GM12892 (cell line): ENCODE data around the gene GANC. TPM values are rescaled to one million over a fixed set of nuclear protein-coding genes. Genes with fewer than 3 reads are reported as not detected.
"Not testable (repeated sequence)": the region's sequence is repeated elsewhere in the genome, so short reads cannot be mapped to it uniquely, and the experiment has no call there.

Experiments used
- DNase-seq: peaks from one replicate; pipeline ENCODE4 v3.0.0; 2011; ENCODE audit not compliant: insufficient read length
- FAIRE-seq: peaks from 2 replicates; lab custom pipeline; 2011; peaks lifted over from hg19 to GRCh38; lab: Jason Lieb, UNC
- POLR2A ChIP-seq: IDR thresholded peaks from 2 replicates; pipeline ENCODE4 v1.6.1; 2011; ENCODE audit warnings: low read depth, low read length, control low read depth
- POLR2AphosphoS5 ChIP-seq: IDR thresholded peaks from 2 replicates; pipeline ENCODE4 v1.6.1; 2011; ENCODE audit warnings: low read depth, low read length, control low read depth
- TAF1 ChIP-seq: IDR thresholded peaks from 2 replicates; pipeline ENCODE4 v1.6.1; 2011; ENCODE audit warnings: low read depth, mild to moderate bottlenecking, control low read depth, low read length, borderline replicate concordance
- polyA plus RNA-seq: library from polyadenylated mRNA; unstranded; fragments of >200 nt; gene quantifications from one replicate; pipeline ENCODE4 v1.2.1, GENCODE V29; 2012; ENCODE audit warnings: missing spikeins, inconsistent platforms; ENCODE audit not compliant: missing spikeins

GANC gene
- polyA plus RNA-seq: 40.0 TPM

GRCh38 chr15:42272939-42273899 is at the start of gene GANC, which contains the start of gene TMEM87A:
GANC (plus strand) TSS chr15:42273201; CDS start chr15:42274482, 1,281 bp downstream.
TMEM87A (minus strand) TSS chr15:42273433; CDS start chr15:42273398, 35 bp downstream.
- DNase-seq: peak; percentile 67
- FAIRE-seq: peak; percentile 95
- peak; percentile 98 for TF ChIP-seq POLR2A
- peak; percentile 81 for TF ChIP-seq TAF1
- peak; percentile 98 for TF ChIP-seq POLR2AphosphoS5

- TF ChIP-seq POLR2AphosphoS5: no peak
- TF ChIP-seq TAF1: no peak
- no peak for TF ChIP-seq POLR2A
- no peak for DNase-seq
- FAIRE-seq: no peak
These were observed 46.4 kb upstream of the GANC start for GRCh38 chr15:42226648-42227047.

GRCh38 chr15:42228036-42228435 is 45.0 kb upstream of the GANC start:
- no peak for TF ChIP-seq TAF1
- TF ChIP-seq POLR2A: no peak
- no peak for TF ChIP-seq POLR2AphosphoS5
- no peak for FAIRE-seq
- DNase-seq: no peak

GRCh38 chr15:42228981-42229380 is 44.0 kb upstream of the GANC start:
- FAIRE-seq, DNase-seq: not testable (repeated sequence)

- TF ChIP-seq POLR2A (no peak), TAF1 (no peak), POLR2AphosphoS5 (no peak)
- FAIRE-seq (no peak), DNase-seq (no peak)
These were observed 41.9 kb upstream of the GANC start for GRCh38 chr15:42231088-42231487.

- FAIRE-seq: no peak
- TF ChIP-seq POLR2AphosphoS5: no peak
- TF ChIP-seq TAF1: no peak
- TF ChIP-seq POLR2A: no peak
- DNase-seq: no peak
These were observed 40.4 kb upstream of the GANC start for GRCh38 chr15:42232606-42233005.

GRCh38 chr15:42233107-42233506 is 39.9 kb upstream of the GANC start:
- TF ChIP-seq POLR2AphosphoS5 (no peak), POLR2A (no peak), TAF1 (no peak)
- DNase-seq (no peak), FAIRE-seq (no peak)

GRCh38 chr15:42239528-42240182 is 33.3 kb upstream of the GANC start:
- FAIRE-seq: no peak
- TF ChIP-seq POLR2AphosphoS5 (no peak), TAF1 (no peak), POLR2A (no peak)
- DNase-seq: no peak

- DNase-seq (no peak), FAIRE-seq (no peak)
- TF ChIP-seq POLR2AphosphoS5 (no peak), TAF1 (no peak), POLR2A (no peak)
These were observed 32.2 kb upstream of the GANC start for GRCh38 chr15:42240823-42241222.

GRCh38 chr15:42253300-42253699 is 19.7 kb upstream of the GANC start:
- FAIRE-seq: no peak
- no peak for TF ChIP-seq POLR2AphosphoS5
- TF ChIP-seq POLR2A: no peak
- no peak for TF ChIP-seq TAF1

GRCh38 chr15:42264795-42265194 is 8.2 kb upstream of the GANC start:
- no peak for TF ChIP-seq POLR2A
- no peak for FAIRE-seq
- no peak for DNase-seq

More at GRCh38 chr15:42253300-42253699, 19.7 kb upstream of the GANC start:
- DNase-seq: no peak

- FAIRE-seq: no peak
- DNase-seq: no peak
- TF ChIP-seq TAF1: no peak
- TF ChIP-seq POLR2AphosphoS5: no peak
- TF ChIP-seq POLR2A: no peak
These were observed 5.7 kb upstream of the GANC start for GRCh38 chr15:42267286-42267685.

- no peak for TF ChIP-seq POLR2AphosphoS5
- TF ChIP-seq TAF1: no peak
- no peak for TF ChIP-seq POLR2A
- DNase-seq (no peak), FAIRE-seq (no peak)
These were observed 2.5 kb upstream of the GANC start for GRCh38 chr15:42270551-42270950.
